Putamen (tissue), 1 donor: ENCODE measurements around the gene TAAR8.
"Not testable (repeated sequence)": the region's sequence is repeated elsewhere in the genome, so short reads cannot be mapped to it uniquely, and the experiment has no call there.

Source experiments
- DNase-seq: peaks from one replicate; pipeline ENCODE4 v3.0.0-alpha.2; 2016; ENCODE audit warnings: low spot score

TAAR8 gene

GRCh38 chr6:132548746-132549463 is 3.6 kb upstream of the TAAR8 start:
- DNase-seq: no peak

- no peak for DNase-seq
Observed at GRCh38 chr6:132551214-132551613, 1.3 kb upstream of the TAAR8 start.

- not testable (repeated sequence) for DNase-seq
Observed at GRCh38 chr6:132560087-132560486, 7.6 kb downstream of the TAAR8 start.

- no peak for DNase-seq
Observed at GRCh38 chr6:132566404-132566803, 13.9 kb downstream of the TAAR8 start.

GRCh38 chr6:132567566-132567965 is 15.1 kb downstream of the TAAR8 start:
- no peak for DNase-seq

- peak; percentile 33 for DNase-seq
Observed at GRCh38 chr6:132568611-132569010, 16.1 kb downstream of the TAAR8 start.

- DNase-seq: peak; percentile 86
Observed at GRCh38 chr6:132569170-132569569, 16.7 kb downstream of the TAAR8 start.

GRCh38 chr6:132570221-132570777 is 17.8 kb downstream of the TAAR8 start, which contains the start of gene TAAR6:
TSS of gene TAAR6 (plus strand) at chr6:132570322. CDS start at chr6:132570322, 0 bp downstream.
- peak; percentile 70 for DNase-seq

- no peak for DNase-seq
Observed at GRCh38 chr6:132571774-132572173, 19.3 kb downstream of the TAAR8 start.

GRCh38 chr6:132584698-132585097 is 32.2 kb downstream of the TAAR8 start:
- DNase-seq: no peak

GRCh38 chr6:132587424-132587823 is 35.0 kb downstream of the TAAR8 start:
- no peak for DNase-seq

GRCh38 chr6:132589454-132589853 is 37.0 kb downstream of the TAAR8 start, which contains the start of gene TAAR5:
TSS of gene TAAR5 (minus strand) at chr6:132589741. CDS start at chr6:132589686, 55 bp downstream.
- DNase-seq: no peak

- no peak for DNase-seq
Observed at GRCh38 chr6:132590362-132590761, 37.9 kb downstream of the TAAR8 start.

GRCh38 chr6:132592855-132593254 is 40.4 kb downstream of the TAAR8 start:
- no peak for DNase-seq

- no peak for DNase-seq
Observed at GRCh38 chr6:132596201-132596600, 43.7 kb downstream of the TAAR8 start.

- DNase-seq: no peak
Observed at GRCh38 chr6:132598473-132598872, 46.0 kb downstream of the TAAR8 start.

- DNase-seq: not testable (repeated sequence)
Observed at GRCh38 chr6:132600900-132601299, 48.4 kb downstream of the TAAR8 start.
